Spinal cord (tissue), 10 donors: ENCODE measurements around the gene GLUD1. TPM values are rescaled to one million over a fixed set of nuclear protein-coding genes. Genes with fewer than 3 reads are reported as not detected.
"Not testable (repeated sequence)": the region's sequence is repeated elsewhere in the genome, so short reads cannot be mapped to it uniquely, and the experiment has no call there.

Experiments
- DNase-seq, 6 donors: peaks; one replicate each; pipeline versions ENCODE4 v3.0.0 to v3.0.0-alpha.2; 2013 to 2015; ENCODE audit warnings: low spot score in 6 of 6, low read depth in 4 of 6
- H3K27ac ChIP-seq: one replicate; pipeline ENCODE4 v1.5.1; 2013; ENCODE audit warnings: low read depth, low read length, control low read depth
- H3K27me3 ChIP-seq: one replicate; pipeline ENCODE4 v1.6.1; 2013; ENCODE audit warnings: low read length; ENCODE audit not compliant: control insufficient read depth, insufficient read depth
- H3K36me3 ChIP-seq: one replicate; pipeline ENCODE4 v1.6.1; 2013; ENCODE audit warnings: low read length; ENCODE audit not compliant: control insufficient read depth, insufficient read depth
- H3K4me1 ChIP-seq: one replicate; pipeline ENCODE4 v1.6.1; 2013; ENCODE audit warnings: low read length; ENCODE audit not compliant: control insufficient read depth, insufficient read depth
- H3K4me3 ChIP-seq: one replicate; pipeline ENCODE4 v1.5.1; 2013; ENCODE audit warnings: low read depth, low read length, control low read depth
- H3K9me3 ChIP-seq: one replicate; pipeline ENCODE4 v1.6.1; 2013; ENCODE audit warnings: low read length; ENCODE audit not compliant: control insufficient read depth, insufficient read depth
- WGBS: methylation state at CpG from one replicate; pipeline ENCODE4 v1.1.5; 2013; ENCODE audit warnings: missing lambda C conversion rate; ENCODE audit not compliant: insufficient coverage; 5-methylcytosine and 5-hydroxymethylcytosine counted together
- polyA plus RNA-seq, 2 donors: library from polyadenylated mRNA; unstranded; fragments of 120-200 nt; gene quantifications; one replicate each; pipeline ENCODE4 v1.2.1, GENCODE V29; 2013; ENCODE audit not compliant: insufficient read length in 2 of 2
- total RNA-seq, 2 donors: library from RNA; depleted of rRNA in 1 of 2; stranded (reverse); fragments of 120-200 nt in 1 of 2; fragments of >200 nt in 1 of 2; gene quantifications; one replicate each; pipeline versions ENCODE4 v1.2.3 to v1.2.4, GENCODE V29; 2013 to 2014
- donor health status: healthy.

Gene GLUD1
- total and polyA plus RNA-seq, 4 donors, result 324 to 591 (median 496) TPM

GRCh38 chr10:87030419-87030818, 64.2 kb downstream of the GLUD1 start:
- not testable (repeated sequence) for H3K4me3 ChIP-seq, H3K36me3 ChIP-seq, H3K27ac ChIP-seq, DNase-seq, H3K9me3 ChIP-seq, H3K4me1 ChIP-seq, H3K27me3 ChIP-seq
- WGBS, result 100% methylated on average over 1 of the region's 1 CpG

- not testable (repeated sequence) for H3K27me3 ChIP-seq, H3K27ac ChIP-seq, DNase-seq, H3K9me3 ChIP-seq, H3K4me1 ChIP-seq, H3K36me3 ChIP-seq, H3K4me3 ChIP-seq
- 100% methylated on average over 1 of the region's 17 CpGs for WGBS
Observed at GRCh38 chr10:87026747-87027508, 67.7 kb downstream of the GLUD1 start.

GRCh38 chr10:87025285-87025958, 69.2 kb downstream of the GLUD1 start:
- not testable (repeated sequence) for H3K36me3 ChIP-seq, DNase-seq, H3K4me3 ChIP-seq, H3K27me3 ChIP-seq, H3K4me1 ChIP-seq, H3K9me3 ChIP-seq, H3K27ac ChIP-seq
- no CpG with 5 or more reads among the region's 5 CpGs for WGBS

GRCh38 chr10:87020056-87020455, 74.6 kb downstream of the GLUD1 start, which contains the start of gene FAM25A:
Gene FAM25A (plus strand): TSS chr10:87020294. CDS start chr10:87020325, 31 bp downstream.
- H3K4me1 ChIP-seq, DNase-seq, H3K27me3 ChIP-seq, H3K4me3 ChIP-seq, H3K9me3 ChIP-seq, H3K36me3 ChIP-seq, H3K27ac ChIP-seq: not testable (repeated sequence)
- WGBS, result 93% methylated on average over 4 of the region's 9 CpGs

GRCh38 chr10:87019504-87019903, 75.1 kb downstream of the GLUD1 start:
- not testable (repeated sequence) for H3K27me3 ChIP-seq, H3K4me3 ChIP-seq, DNase-seq, H3K36me3 ChIP-seq, H3K9me3 ChIP-seq, H3K27ac ChIP-seq, H3K4me1 ChIP-seq
- 100% methylated on average over 1 of the region's 1 CpG for WGBS

GRCh38 chr10:87019066-87019465, 75.6 kb downstream of the GLUD1 start:
- H3K36me3 ChIP-seq, H3K27ac ChIP-seq, H3K4me3 ChIP-seq, H3K4me1 ChIP-seq, H3K9me3 ChIP-seq, DNase-seq, H3K27me3 ChIP-seq: not testable (repeated sequence)
- 70% methylated on average over 2 of the region's 6 CpGs for WGBS

GRCh38 chr10:87018127-87018526, 76.5 kb downstream of the GLUD1 start:
- H3K4me1 ChIP-seq, H3K36me3 ChIP-seq, H3K9me3 ChIP-seq, H3K27me3 ChIP-seq, H3K27ac ChIP-seq, H3K4me3 ChIP-seq: not testable (repeated sequence)
- peak in 3 of 6 donors; percentile 2 to 33 (median 16) for DNase-seq
- 32% methylated on average over 4 of the region's 6 CpGs for WGBS

- not testable (repeated sequence) for H3K36me3 ChIP-seq, H3K27ac ChIP-seq, H3K27me3 ChIP-seq, H3K9me3 ChIP-seq, H3K4me1 ChIP-seq, DNase-seq, H3K4me3 ChIP-seq
- 100% methylated on average over 1 of the region's 10 CpGs for WGBS
Observed at GRCh38 chr10:87014986-87015716, 79.5 kb downstream of the GLUD1 start.

- H3K4me3 ChIP-seq, H3K36me3 ChIP-seq, H3K27ac ChIP-seq, H3K4me1 ChIP-seq, H3K9me3 ChIP-seq, H3K27me3 ChIP-seq, DNase-seq: not testable (repeated sequence)
- no CpG with 5 or more reads among the region's 3 CpGs for WGBS
Observed at GRCh38 chr10:87013528-87013927, 81.1 kb downstream of the GLUD1 start.
